SK-N-SH treated with all-trans-retinoic acid at 6 μM for 48 hours (cell line): ENCODE measurements around the gene DYNLL1.
A peak's percentile ranks its signal among the peaks of the same experiment; 100 is the strongest.

Source experiments
- ATAC-seq: fragments of 200-7000 bp; cut with Tn5 transposase; 3 replicates; pipeline ENCODE4 v1.9.1; 2020; ENCODE audit warnings: mild to moderate bottlenecking, moderate library complexity
- ARNTL ChIP-seq: fragments of 450-650 bp; formaldehyde crosslinking; IDR thresholded peaks from 2 replicates; pipeline ENCODE4 v1.5.0; 2020; ENCODE audit warnings: low read depth, mild to moderate bottlenecking, moderate library complexity, borderline replicate concordance
- BACH2 ChIP-seq: fragments of 250-450 bp; sonication (Bioruptor Pico); IDR thresholded peaks from 2 replicates; pipeline ENCODE4 v1.9.0; 2021; ENCODE audit warnings: mild to moderate bottlenecking, borderline replicate concordance
- CSDC2 ChIP-seq: fragments of 250-450 bp; sonication (Bioruptor Pico); IDR thresholded peaks from 2 replicates; pipeline ENCODE4 v1.5.0; 2020; ENCODE audit warnings: mild to moderate bottlenecking, moderate library complexity
- ESRRG ChIP-seq: fragments of 250-450 bp; sonication (Bioruptor Pico); IDR thresholded peaks from 2 replicates; pipeline ENCODE4 v1.6.1; 2021; ENCODE audit warnings: mild to moderate bottlenecking
- GLIS3 ChIP-seq: fragments of 250-450 bp; sonication (Bioruptor Pico); IDR thresholded peaks from 2 replicates; pipeline ENCODE4 v1.5.0; 2020; ENCODE audit warnings: mild to moderate bottlenecking, moderate library complexity
- ISL1 ChIP-seq: fragments of 250-450 bp; sonication (Bioruptor Pico); IDR thresholded peaks from 2 replicates; pipeline ENCODE4 v2.1.2; 2022; ENCODE audit warnings: mild to moderate bottlenecking, moderate library complexity
- OSR1 ChIP-seq: fragments of 250-450 bp; sonication (Bioruptor Pico); IDR thresholded peaks from 2 replicates; pipeline ENCODE4 v1.8.0; 2022; ENCODE audit warnings: moderate library complexity, mild to moderate bottlenecking, inconsistent platforms
- PATZ1 ChIP-seq: fragments of 250-450 bp; sonication (Bioruptor Pico); IDR thresholded peaks from 2 replicates; pipeline ENCODE4 v1.8.0; 2020; ENCODE audit warnings: mild to moderate bottlenecking, moderate library complexity, borderline replicate concordance
- POU6F1 ChIP-seq: fragments of 250-450 bp; sonication (Bioruptor Pico); IDR thresholded peaks from 2 replicates; pipeline ENCODE4 v1.8.0; 2021; ENCODE audit warnings: low read depth, mild to moderate bottlenecking, moderate library complexity, borderline replicate concordance
- PPARA ChIP-seq: fragments of 250-450 bp; sonication (Bioruptor Pico); IDR thresholded peaks from 2 replicates; pipeline ENCODE4 v1.5.0; 2020; ENCODE audit warnings: mild to moderate bottlenecking, borderline replicate concordance
- RARB ChIP-seq: fragments of 250-450 bp; sonication (Bioruptor Pico); IDR thresholded peaks from 2 replicates; pipeline ENCODE4 v1.8.0; 2021; ENCODE audit warnings: mild to moderate bottlenecking, moderate library complexity
- SNAI2 ChIP-seq: fragments of 250-450 bp; sonication (Bioruptor Pico); IDR thresholded peaks from 2 replicates; pipeline ENCODE4 v1.5.0; 2020; ENCODE audit warnings: mild to moderate bottlenecking, moderate library complexity
- TCF4 ChIP-seq: fragments of 250-450 bp; sonication (Bioruptor Pico); IDR thresholded peaks from 2 replicates; pipeline ENCODE4 v1.8.0; 2021; ENCODE audit warnings: mild to moderate bottlenecking, moderate library complexity, borderline replicate concordance
- TSHZ2 ChIP-seq: fragments of 250-450 bp; sonication (Bioruptor Pico); IDR thresholded peaks from 2 replicates; pipeline ENCODE4 v1.5.0; 2020; ENCODE audit warnings: mild to moderate bottlenecking, moderate library complexity
- ZC3H10 ChIP-seq: fragments of 250-450 bp; sonication (Bioruptor Pico); IDR thresholded peaks from 2 replicates; pipeline ENCODE4 v1.5.1; 2021; ENCODE audit warnings: mild to moderate bottlenecking, moderate library complexity
- ZFP3 ChIP-seq: fragments of 250-450 bp; sonication (Bioruptor Pico); IDR thresholded peaks from 2 replicates; pipeline ENCODE4 v1.5.0; 2020; ENCODE audit warnings: mild to moderate bottlenecking, moderate library complexity
- ZFP30 ChIP-seq: fragments of 450-650 bp; formaldehyde crosslinking; IDR thresholded peaks from 2 replicates; pipeline ENCODE4 v1.5.0; 2022; ENCODE audit warnings: mild to moderate bottlenecking, moderate library complexity
- ZNF565 ChIP-seq: fragments of 450-650 bp; formaldehyde crosslinking; conservative IDR thresholded peaks from 2 replicates; pipeline ENCODE4 v1.5.0; 2020; ENCODE audit warnings: low read depth, mild to moderate bottlenecking, moderate library complexity
- ZNF70 ChIP-seq: fragments of 450-650 bp; formaldehyde crosslinking; IDR thresholded peaks from 2 replicates; pipeline ENCODE4 v1.5.0; 2020; ENCODE audit warnings: mild to moderate bottlenecking, moderate library complexity
- ZNF8 ChIP-seq: fragments of 450-650 bp; formaldehyde crosslinking; IDR thresholded peaks from 2 replicates; pipeline ENCODE4 v1.5.0; 2020; ENCODE audit warnings: mild to moderate bottlenecking, moderate library complexity
- TF ChIP-seq, protein P1 (sequence below): fragments of 250-450 bp; sonication (Bioruptor Pico); IDR thresholded peaks from 2 replicates; pipeline ENCODE4 v1.5.1; 2021; ENCODE audit warnings: mild to moderate bottlenecking, moderate library complexity
- TF ChIP-seq, protein P2 (sequence below): fragments of 250-450 bp; sonication (Bioruptor Pico); IDR thresholded peaks from 2 replicates; pipeline ENCODE4 v1.5.1; 2020; ENCODE audit warnings: low read depth, mild to moderate bottlenecking, moderate library complexity

The DYNLL1 gene

GRCh38 chr12:120495186-120495730 lies 655 bp upstream of the DYNLL1 start:
- ATAC-seq: peak; percentile 5; the same call in 2 of the 3 replicates
- TF ChIP-seq, protein P1, sequence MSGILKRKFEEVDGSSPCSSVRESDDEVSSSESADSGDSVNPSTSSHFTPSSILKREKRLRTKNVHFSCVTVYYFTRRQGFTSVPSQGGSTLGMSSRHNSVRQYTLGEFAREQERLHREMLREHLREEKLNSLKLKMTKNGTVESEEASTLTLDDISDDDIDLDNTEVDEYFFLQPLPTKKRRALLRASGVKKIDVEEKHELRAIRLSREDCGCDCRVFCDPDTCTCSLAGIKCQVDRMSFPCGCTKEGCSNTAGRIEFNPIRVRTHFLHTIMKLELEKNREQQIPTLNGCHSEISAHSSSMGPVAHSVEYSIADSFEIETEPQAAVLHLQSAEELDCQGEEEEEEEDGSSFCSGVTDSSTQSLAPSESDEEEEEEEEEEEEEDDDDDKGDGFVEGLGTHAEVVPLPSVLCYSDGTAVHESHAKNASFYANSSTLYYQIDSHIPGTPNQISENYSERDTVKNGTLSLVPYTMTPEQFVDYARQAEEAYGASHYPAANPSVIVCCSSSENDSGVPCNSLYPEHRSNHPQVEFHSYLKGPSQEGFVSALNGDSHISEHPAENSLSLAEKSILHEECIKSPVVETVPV: no peak
- TF ChIP-seq OSR1 (CRISPR knock-in tag): no peak
- TF ChIP-seq ZNF565: no peak
- TF ChIP-seq TCF4 (CRISPR knock-in tag): no peak
- TF ChIP-seq BACH2 (CRISPR knock-in tag): no peak
- no peak for TF ChIP-seq PATZ1
- no peak for TF ChIP-seq TSHZ2 (CRISPR knock-in tag)
- TF ChIP-seq ESRRG: no peak
- no peak for TF ChIP-seq ZNF8
- TF ChIP-seq ZFP30: no peak
- no peak for TF ChIP-seq ZNF70 (CRISPR knock-in tag)
- no peak for TF ChIP-seq ZFP3 (CRISPR knock-in tag)
- no peak for TF ChIP-seq ZC3H10 (CRISPR knock-in tag)
- TF ChIP-seq PPARA (CRISPR knock-in tag): no peak
- TF ChIP-seq RARB (CRISPR knock-in tag): no peak
- TF ChIP-seq CSDC2 (CRISPR knock-in tag): no peak
- TF ChIP-seq GLIS3 (CRISPR knock-in tag): no peak
- TF ChIP-seq SNAI2 (CRISPR knock-in tag): no peak
- no peak for TF ChIP-seq ISL1
- no peak for TF ChIP-seq POU6F1 (CRISPR knock-in tag)

GRCh38 chr12:120496413-120497340 lies 764 bp downstream of the DYNLL1 start:
- ATAC-seq: peak; percentile 57
- TF ChIP-seq ISL1: no peak
- TF ChIP-seq ZNF8: no peak
- no peak for TF ChIP-seq ZNF70 (CRISPR knock-in tag)
- TF ChIP-seq ARNTL: no peak
- no peak for TF ChIP-seq POU6F1 (CRISPR knock-in tag)
- TF ChIP-seq GLIS3 (CRISPR knock-in tag): no peak
- no peak for TF ChIP-seq PPARA (CRISPR knock-in tag)
- TF ChIP-seq, protein P2, sequence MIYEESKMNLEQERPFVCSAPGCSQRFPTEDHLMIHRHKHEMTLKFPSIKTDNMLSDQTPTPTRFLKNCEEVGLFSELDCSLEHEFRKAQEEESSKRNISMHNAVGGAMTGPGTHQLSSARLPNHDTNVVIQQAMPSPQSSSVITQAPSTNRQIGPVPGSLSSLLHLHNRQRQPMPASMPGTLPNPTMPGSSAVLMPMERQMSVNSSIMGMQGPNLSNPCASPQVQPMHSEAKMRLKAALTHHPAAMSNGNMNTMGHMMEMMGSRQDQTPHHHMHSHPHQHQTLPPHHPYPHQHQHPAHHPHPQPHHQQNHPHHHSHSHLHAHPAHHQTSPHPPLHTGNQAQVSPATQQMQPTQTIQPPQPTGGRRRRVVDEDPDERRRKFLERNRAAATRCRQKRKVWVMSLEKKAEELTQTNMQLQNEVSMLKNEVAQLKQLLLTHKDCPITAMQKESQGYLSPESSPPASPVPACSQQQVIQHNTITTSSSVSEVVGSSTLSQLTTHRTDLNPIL (CRISPR knock-in tag): no peak
- TF ChIP-seq, all 23 proteins: peak for 0
